ENCODE measurements around the gene NATD1. TPM values are rescaled to one million over a fixed set of nuclear protein-coding genes. Genes with fewer than 3 reads are reported as not detected.

The NATD1 gene
- total RNA-seq, 4 donors from 2014 or later, result 12.3 to 26.2 (median 18.1) TPM

DNA sequence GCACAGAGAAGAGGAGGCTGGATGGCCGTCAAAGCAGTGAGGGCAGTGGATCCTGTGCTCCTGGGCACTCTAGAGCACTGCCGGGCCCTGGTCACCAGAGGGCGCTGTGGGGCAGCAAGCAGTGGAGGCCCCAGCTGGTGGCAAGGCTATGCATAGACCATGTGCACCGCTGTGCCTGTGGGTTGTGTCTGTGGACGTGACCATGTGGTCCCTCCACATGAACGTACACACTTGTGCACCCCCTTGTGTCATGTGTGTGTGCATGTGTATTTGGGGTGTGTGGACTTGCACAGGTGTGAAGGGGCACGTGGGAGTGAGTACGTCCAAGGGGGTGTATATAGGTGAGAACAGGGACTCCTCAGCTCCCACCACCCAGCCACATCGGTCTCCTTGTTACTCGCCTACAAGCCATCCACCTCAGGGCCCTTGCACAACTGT, 26.9 kb upstream of the NATD1 start:
- H3K27me3 ChIP-seq, result no peaks in the 10 kb centered on the region
- H3K36me3 ChIP-seq, result no peaks in the 10 kb centered on the region
- H3K9me3 ChIP-seq, result no peaks in the 10 kb centered on the region
- H3K27ac ChIP-seq (replicated peaks in 1 of 4), result no peak overlapping the region
- 27% methylated on average over 9 of the region's 10 CpGs for WGBS
- intact Hi-C loops (cut with DNase I), result loop anchor here (2.0 to 5.0 kb wide), 3 partner anchors 37 to 238 kb away; partner anchors contain the start of gene USP22
- H3K4me1 ChIP-seq, result peaks cover 24 to 67% (median 59%) of the 10 kb centered on the region in 4 donors
- H3K4me3 ChIP-seq, result no peak overlapping the region
- no peak for TF ChIP-seq EP300 (IDR thresholded peaks at IDR 0.05)
- TF ChIP-seq, protein P1, sequence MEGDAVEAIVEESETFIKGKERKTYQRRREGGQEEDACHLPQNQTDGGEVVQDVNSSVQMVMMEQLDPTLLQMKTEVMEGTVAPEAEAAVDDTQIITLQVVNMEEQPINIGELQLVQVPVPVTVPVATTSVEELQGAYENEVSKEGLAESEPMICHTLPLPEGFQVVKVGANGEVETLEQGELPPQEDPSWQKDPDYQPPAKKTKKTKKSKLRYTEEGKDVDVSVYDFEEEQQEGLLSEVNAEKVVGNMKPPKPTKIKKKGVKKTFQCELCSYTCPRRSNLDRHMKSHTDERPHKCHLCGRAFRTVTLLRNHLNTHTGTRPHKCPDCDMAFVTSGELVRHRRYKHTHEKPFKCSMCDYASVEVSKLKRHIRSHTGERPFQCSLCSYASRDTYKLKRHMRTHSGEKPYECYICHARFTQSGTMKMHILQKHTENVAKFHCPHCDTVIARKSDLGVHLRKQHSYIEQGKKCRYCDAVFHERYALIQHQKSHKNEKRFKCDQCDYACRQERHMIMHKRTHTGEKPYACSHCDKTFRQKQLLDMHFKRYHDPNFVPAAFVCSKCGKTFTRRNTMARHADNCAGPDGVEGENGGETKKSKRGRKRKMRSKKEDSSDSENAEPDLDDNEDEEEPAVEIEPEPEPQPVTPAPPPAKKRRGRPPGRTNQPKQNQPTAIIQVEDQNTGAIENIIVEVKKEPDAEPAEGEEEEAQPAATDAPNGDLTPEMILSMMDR (IDR thresholded peaks at IDR 0.05), result peak in 2 of 3 experiments; percentile 96 to 97
- peak in 1 of 2 donors; percentile 72 for TF ChIP-seq POLR2AphosphoS5 (IDR thresholded peaks at IDR 0.05)
- TF ChIP-seq POLR2A (IDR thresholded peaks at IDR 0.05; ENCODE audit: low read depth), result no peak
- peak; percentile 94 for DNase-seq (ENCODE audit: extremely low spot score)

DNA sequence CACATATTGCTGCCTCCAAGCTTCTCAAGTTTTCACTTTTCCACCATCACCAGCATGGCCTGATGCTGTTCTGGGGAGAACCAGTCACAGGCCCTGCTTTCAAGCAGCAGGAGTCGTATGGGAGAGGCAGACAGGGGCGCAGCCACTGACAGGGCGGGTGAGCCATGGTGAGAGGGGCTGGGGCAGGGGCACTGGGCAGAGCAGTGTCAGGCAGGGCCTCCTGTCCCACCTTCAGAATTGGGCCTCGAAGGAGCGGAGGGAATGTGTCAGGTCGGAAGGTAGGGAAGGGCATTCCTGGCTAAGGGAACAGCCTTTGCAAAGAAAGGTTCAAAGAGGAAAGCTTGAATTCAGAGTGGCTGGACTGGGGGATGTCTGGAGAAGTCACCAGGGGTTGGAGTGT, 26.4 kb upstream of the NATD1 start:
- TF ChIP-seq POLR2AphosphoS5 (IDR thresholded peaks at IDR 0.05), result no peak
- TF ChIP-seq, protein P1 (IDR thresholded peaks at IDR 0.05), result no peak
- no peaks in the 10 kb centered on the region for H3K36me3 ChIP-seq
- H3K9me3 ChIP-seq, result no peaks in the 10 kb centered on the region
- peaks cover 24 to 71% (median 62%) of the 10 kb centered on the region in 4 donors for H3K4me1 ChIP-seq
- intact Hi-C loops (cut with DNase I), result loop anchor here (2.0 to 5.0 kb wide), 2 partner anchors 27 to 178 kb away; partner anchors contain the start of gene NATD1
- H3K27ac ChIP-seq (replicated peaks in 1 of 4), result no peak overlapping the region
- WGBS, result 79% methylated on average over 6 of the region's 6 CpGs
- H3K4me3 ChIP-seq, result no peak overlapping the region
- DNase-seq (ENCODE audit: extremely low spot score), result no peak
- H3K27me3 ChIP-seq, result no peaks in the 10 kb centered on the region

GRCh38 chr17:21279198-21279535, 26.0 kb upstream of the NATD1 start:
- intact Hi-C loops (cut with DNase I), result loop anchor here (2.0 to 5.0 kb wide), 2 partner anchors 26 to 178 kb away; partner anchors contain the start of gene NATD1
- no peak for DNase-seq (ENCODE audit: extremely low spot score)
- Histone ChIP-seq H3K36me3 (no peaks in the 10 kb centered on the region), H3K27me3 (no peaks in the 10 kb centered on the region), H3K4me1 (peaks cover 24 to 70% (median 62%) of the 10 kb centered on the region in 4 donors), H3K4me3 (no peak overlapping the region), H3K27ac (replicated peaks in 1 of 4) (peak overlapping the region in 1 of 4 donors; percentile 12), H3K9me3 (no peaks in the 10 kb centered on the region)
- 86% methylated on average over 6 of the region's 6 CpGs for WGBS
- TF ChIP-seq EP300 (IDR thresholded peaks at IDR 0.05) (no peak), POLR2AphosphoS5 (IDR thresholded peaks at IDR 0.05) (no peak), POLR2A (IDR thresholded peaks at IDR 0.05; ENCODE audit: low read depth) (no peak)
- TF ChIP-seq, protein P1 (IDR thresholded peaks at IDR 0.05), result no peak

DNA sequence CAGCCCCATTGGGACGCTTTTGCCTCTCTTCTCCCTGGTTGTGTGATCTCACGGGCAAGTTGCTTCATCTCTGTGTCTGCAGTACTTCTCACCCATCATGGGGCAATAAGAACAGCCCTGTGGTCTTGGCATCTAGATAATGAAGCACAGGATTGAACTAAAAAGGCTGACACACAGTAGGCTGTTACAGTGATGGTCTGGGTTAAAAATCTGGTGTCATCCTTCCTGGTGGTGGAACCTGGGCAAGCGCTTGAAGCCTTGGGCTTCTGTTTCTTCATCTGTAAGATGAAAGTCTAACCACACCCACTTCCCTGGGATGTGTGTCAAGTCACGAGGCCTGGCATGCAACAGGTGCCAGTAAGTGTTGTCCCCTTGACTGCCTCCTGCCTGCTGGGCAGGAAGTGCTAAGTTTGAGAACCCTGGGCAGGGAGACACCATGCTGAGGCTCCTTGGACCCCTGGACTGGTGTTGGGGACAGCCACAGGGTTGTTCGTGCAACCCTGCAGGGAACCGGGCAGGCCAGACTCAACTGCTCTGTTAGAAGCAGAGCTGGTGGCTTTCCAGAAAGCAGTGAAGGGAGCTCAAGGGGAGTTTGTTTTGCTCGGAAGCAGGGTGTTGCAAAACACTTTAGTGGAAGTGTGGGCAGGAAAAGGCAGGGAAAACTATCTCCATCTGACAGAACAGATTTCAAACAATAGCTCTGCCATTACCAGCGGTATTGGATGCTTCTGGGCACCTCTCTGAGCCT, 25.4 kb upstream of the NATD1 start:
- H3K4me3 ChIP-seq, result no peak overlapping the region
- intact Hi-C loops (cut with DNase I), result loop anchor here (2.0 to 5.0 kb wide), 2 partner anchors 26 to 179 kb away; partner anchors contain the start of gene NATD1
- H3K27me3 ChIP-seq, result no peaks in the 10 kb centered on the region
- H3K9me3 ChIP-seq, result no peaks in the 10 kb centered on the region
- peak overlapping the region in 2 of 4 donors; percentile 12 to 29 for H3K27ac ChIP-seq (replicated peaks in 1 of 4)
- TF ChIP-seq POLR2A (IDR thresholded peaks at IDR 0.05; ENCODE audit: low read depth), result no peak
- no peak for TF ChIP-seq EP300 (IDR thresholded peaks at IDR 0.05)
- peak in 1 of 2 donors; percentile 27 for TF ChIP-seq POLR2AphosphoS5 (IDR thresholded peaks at IDR 0.05)
- H3K4me1 ChIP-seq, result peaks cover 21 to 65% (median 56%) of the 10 kb centered on the region in 4 donors
- WGBS, result 64% methylated on average over 8 of the region's 8 CpGs
- H3K36me3 ChIP-seq, result no peaks in the 10 kb centered on the region
- DNase-seq (ENCODE audit: extremely low spot score), result no peak

- Histone ChIP-seq H3K9me3 (no peaks in the 10 kb centered on the region), H3K36me3 (no peaks in the 10 kb centered on the region), H3K27ac (replicated peaks in 1 of 4) (no peak overlapping the region), H3K4me1 (peaks cover 12 to 52% (median 44%) of the 10 kb centered on the region in 4 donors), H3K27me3 (no peaks in the 10 kb centered on the region), H3K4me3 (no peak overlapping the region)
- WGBS, result 93% methylated on average over 3 of the region's 3 CpGs
- no peak for TF ChIP-seq EP300 (IDR thresholded peaks at IDR 0.05)
- TF ChIP-seq POLR2A (IDR thresholded peaks at IDR 0.05; ENCODE audit: low read depth), result no peak
- no peak for TF ChIP-seq POLR2AphosphoS5 (IDR thresholded peaks at IDR 0.05)
- TF ChIP-seq, protein P1 (IDR thresholded peaks at IDR 0.05), result no peak
- intact Hi-C loops (cut with DNase I), result loop anchor here (5.0 kb wide), 1 partner anchor 180 kb away; no protein-coding TSS in a partner anchor
- no peak for DNase-seq (ENCODE audit: extremely low spot score)
Observed at GRCh38 chr17:21277332-21277731, 24.1 kb upstream of the NATD1 start.
